ENCODE data around the gene KCNAB2.

KCNAB2 gene

GRCh38 chr1:6103854-6104530 is 58.3 kb downstream of the KCNAB2 start:
- Histone ChIP-seq H3K4me1 (ENCODE audit: insufficient read depth, insufficient read length) (no peaks in the 10 kb centered on the region), H3K27me3 (ENCODE audit: insufficient read depth, insufficient read length) (peaks cover 6% of the 10 kb centered on the region), H3K36me3 (ENCODE audit: insufficient read depth, insufficient read length, low read length) (no peaks in the 10 kb centered on the region), H3K9me3 (ENCODE audit: insufficient read depth, low read length) (no peaks in the 10 kb centered on the region), H3K4me3 (ENCODE audit: insufficient read length, low read depth) (no peak overlapping the region), H3K9ac (ENCODE audit: insufficient read length, low read depth) (no peak overlapping the region)
- TF ChIP-seq ZNF274 (IDR thresholded peaks at IDR 0.05; ENCODE audit: low read depth, low read length) (no peak), YY1 (IDR thresholded peaks at IDR 0.05; ENCODE audit: insufficient read depth, insufficient read length) (no peak), SUZ12 (IDR thresholded peaks at IDR 0.05; ENCODE audit: extremely low read depth, insufficient read depth, insufficient read length) (no peak)
- DNase-seq (ENCODE audit: low read depth, low spot score): no peak

- H3K4me1 ChIP-seq (ENCODE audit: insufficient read depth, insufficient read length): peaks cover 2% of the 10 kb centered on the region
- DNase-seq (ENCODE audit: low read depth, low spot score): no peak
- TF ChIP-seq ZNF274 (IDR thresholded peaks at IDR 0.05; ENCODE audit: low read depth, low read length) (no peak), SUZ12 (IDR thresholded peaks at IDR 0.05; ENCODE audit: extremely low read depth, insufficient read depth, insufficient read length) (no peak), YY1 (IDR thresholded peaks at IDR 0.05; ENCODE audit: insufficient read depth, insufficient read length) (no peak)
- no peaks in the 10 kb centered on the region for H3K9me3 ChIP-seq (ENCODE audit: insufficient read depth, low read length)
- peaks cover 6% of the 10 kb centered on the region for H3K27me3 ChIP-seq (ENCODE audit: insufficient read depth, insufficient read length)
- no peak overlapping the region for H3K4me3 ChIP-seq (ENCODE audit: insufficient read length, low read depth)
- H3K9ac ChIP-seq (ENCODE audit: insufficient read length, low read depth): no peak overlapping the region
- H3K36me3 ChIP-seq (ENCODE audit: insufficient read depth, insufficient read length, low read length): no peaks in the 10 kb centered on the region
Observed at GRCh38 chr1:6104631-6105030, 58.9 kb downstream of the KCNAB2 start.

- no peak overlapping the region for H3K4me3 ChIP-seq (ENCODE audit: insufficient read length, low read depth)
- no peak for DNase-seq (ENCODE audit: low read depth, low spot score)
- H3K9ac ChIP-seq (ENCODE audit: insufficient read length, low read depth): no peak overlapping the region
- peaks cover 6% of the 10 kb centered on the region for H3K27me3 ChIP-seq (ENCODE audit: insufficient read depth, insufficient read length)
- no peaks in the 10 kb centered on the region for H3K9me3 ChIP-seq (ENCODE audit: insufficient read depth, low read length)
- peaks cover 2% of the 10 kb centered on the region for H3K4me1 ChIP-seq (ENCODE audit: insufficient read depth, insufficient read length)
- no peaks in the 10 kb centered on the region for H3K36me3 ChIP-seq (ENCODE audit: insufficient read depth, insufficient read length, low read length)
- TF ChIP-seq ZNF274 (IDR thresholded peaks at IDR 0.05; ENCODE audit: low read depth, low read length): no peak
- no peak for TF ChIP-seq YY1 (IDR thresholded peaks at IDR 0.05; ENCODE audit: insufficient read depth, insufficient read length)
- TF ChIP-seq SUZ12 (IDR thresholded peaks at IDR 0.05; ENCODE audit: extremely low read depth, insufficient read depth, insufficient read length): no peak
Observed at GRCh38 chr1:6105218-6105679, 59.6 kb downstream of the KCNAB2 start.

DNA sequence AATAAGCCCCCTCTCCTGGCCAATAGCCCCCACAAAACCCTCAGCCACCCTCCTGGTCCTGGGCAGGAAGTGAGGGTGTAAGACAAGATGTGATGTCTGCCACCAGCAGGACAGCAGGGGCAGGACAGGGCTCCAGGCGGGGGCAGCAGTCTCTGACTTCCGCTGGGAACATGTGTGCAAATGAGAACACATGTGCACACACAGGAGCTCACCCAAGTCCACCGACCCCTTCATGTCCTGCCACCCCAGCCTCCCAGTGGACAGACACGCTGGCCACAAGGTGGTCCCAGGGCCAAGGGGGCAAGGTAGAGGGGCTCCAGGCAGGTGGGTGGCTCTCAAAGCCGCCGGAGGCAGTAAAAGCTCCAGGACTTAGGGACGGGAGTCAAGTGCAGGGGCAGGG is 60.1 kb downstream of the KCNAB2 start:
- TF ChIP-seq SUZ12 (IDR thresholded peaks at IDR 0.05; ENCODE audit: extremely low read depth, insufficient read depth, insufficient read length) (no peak), YY1 (IDR thresholded peaks at IDR 0.05; ENCODE audit: insufficient read depth, insufficient read length) (no peak), ZNF274 (IDR thresholded peaks at IDR 0.05; ENCODE audit: low read depth, low read length) (no peak)
- peaks cover 6% of the 10 kb centered on the region for H3K27me3 ChIP-seq (ENCODE audit: insufficient read depth, insufficient read length)
- H3K4me3 ChIP-seq (ENCODE audit: insufficient read length, low read depth): no peak overlapping the region
- peaks cover 2% of the 10 kb centered on the region for H3K4me1 ChIP-seq (ENCODE audit: insufficient read depth, insufficient read length)
- no peaks in the 10 kb centered on the region for H3K9me3 ChIP-seq (ENCODE audit: insufficient read depth, low read length)
- no peak overlapping the region for H3K9ac ChIP-seq (ENCODE audit: insufficient read length, low read depth)
- DNase-seq (ENCODE audit: low read depth, low spot score): no peak
- H3K36me3 ChIP-seq (ENCODE audit: insufficient read depth, insufficient read length, low read length): no peaks in the 10 kb centered on the region

GRCh38 chr1:6106321-6106731 is 60.6 kb downstream of the KCNAB2 start:
- Histone ChIP-seq H3K27me3 (ENCODE audit: insufficient read depth, insufficient read length) (peaks cover 6% of the 10 kb centered on the region), H3K4me3 (ENCODE audit: insufficient read length, low read depth) (no peak overlapping the region), H3K9ac (ENCODE audit: insufficient read length, low read depth) (no peak overlapping the region), H3K9me3 (ENCODE audit: insufficient read depth, low read length) (no peaks in the 10 kb centered on the region), H3K4me1 (ENCODE audit: insufficient read depth, insufficient read length) (peaks cover 2% of the 10 kb centered on the region), H3K36me3 (ENCODE audit: insufficient read depth, insufficient read length, low read length) (no peaks in the 10 kb centered on the region)
- no peak for DNase-seq (ENCODE audit: low read depth, low spot score)
- TF ChIP-seq ZNF274 (IDR thresholded peaks at IDR 0.05; ENCODE audit: low read depth, low read length): no peak

- Histone ChIP-seq H3K9me3 (ENCODE audit: insufficient read depth, low read length) (no peaks in the 10 kb centered on the region), H3K27me3 (ENCODE audit: insufficient read depth, insufficient read length) (peaks cover 6% of the 10 kb centered on the region), H3K9ac (ENCODE audit: insufficient read length, low read depth) (no peak overlapping the region), H3K4me3 (ENCODE audit: insufficient read length, low read depth) (no peak overlapping the region), H3K4me1 (ENCODE audit: insufficient read depth, insufficient read length) (peaks cover 2% of the 10 kb centered on the region), H3K36me3 (ENCODE audit: insufficient read depth, insufficient read length, low read length) (no peaks in the 10 kb centered on the region)
- DNase-seq (ENCODE audit: low read depth, low spot score): no peak
- TF ChIP-seq SUZ12 (IDR thresholded peaks at IDR 0.05; ENCODE audit: extremely low read depth, insufficient read depth, insufficient read length): no peak
- no peak for TF ChIP-seq YY1 (IDR thresholded peaks at IDR 0.05; ENCODE audit: insufficient read depth, insufficient read length)
- TF ChIP-seq ZNF274 (IDR thresholded peaks at IDR 0.05; ENCODE audit: low read depth, low read length): no peak
Observed at GRCh38 chr1:6106977-6107376, 61.3 kb downstream of the KCNAB2 start.

- DNase-seq (ENCODE audit: low read depth, low spot score): no peak
- Histone ChIP-seq H3K9ac (ENCODE audit: insufficient read length, low read depth) (no peak overlapping the region), H3K4me1 (ENCODE audit: insufficient read depth, insufficient read length) (peaks cover 2% of the 10 kb centered on the region), H3K27me3 (ENCODE audit: insufficient read depth, insufficient read length) (peaks cover 6% of the 10 kb centered on the region), H3K9me3 (ENCODE audit: insufficient read depth, low read length) (no peaks in the 10 kb centered on the region), H3K36me3 (ENCODE audit: insufficient read depth, insufficient read length, low read length) (no peaks in the 10 kb centered on the region), H3K4me3 (ENCODE audit: insufficient read length, low read depth) (no peak overlapping the region)
- TF ChIP-seq SUZ12 (IDR thresholded peaks at IDR 0.05; ENCODE audit: extremely low read depth, insufficient read depth, insufficient read length) (no peak), ZNF274 (IDR thresholded peaks at IDR 0.05; ENCODE audit: low read depth, low read length) (no peak), YY1 (IDR thresholded peaks at IDR 0.05; ENCODE audit: insufficient read depth, insufficient read length) (no peak)
Observed at GRCh38 chr1:6107409-6108356, 62.0 kb downstream of the KCNAB2 start.
